K562 (cell line): ENCODE data around the gene TBXA2R. TPM values are rescaled to one million over a fixed set of nuclear protein-coding genes. Genes with fewer than 3 reads are reported as not detected.

ENCODE experiments used
- ATAC-seq: fragments of 200-7000 bp; cut with Tn5 transposase; 3 replicates; pipeline ENCODE4 v1.9.1; 2020; ENCODE audit warnings: moderate library complexity
- BruUV-seq: library from RNA; stranded (reverse); fragments of 400-500 nt; replicated peaks from 2 replicates; lab custom pipeline; 2021; lab: Mats Ljungman, UMichigan
- CTCF ChIA-PET: fragments of 300-600 bp; formaldehyde crosslinking; extraction: SDS; loops from one replicate; lab custom pipeline; 2021; ENCODE audit warnings: low intra/inter-chr PET ratio; lab: Yijun Ruan, JAX
- POLR2A ChIA-PET: fragments of 300-600, 350-650 bp; sonication (Branson Sonifier 250); formaldehyde crosslinking; extraction: SDS; loops from one replicate; lab custom pipeline; 2021; ENCODE audit warnings: antibody characterized with exemption, inconsistent platforms; lab: Yijun Ruan, JAX
- DNase-seq, 4 experiments: peaks; one replicate each; pipeline versions ENCODE4 v3.0.0 to v3.0.0-alpha.2; 2011 to 2018; ENCODE audit warnings: low spot score in 3 of 4, mixed read lengths in 3 of 4; ENCODE audit errors: extremely low read depth in 1 of 4
- FAIRE-seq: peaks from 2 replicates; lab custom pipeline; 2011; peaks lifted over from hg19 to GRCh38; lab: Jason Lieb, UNC
- H2AFZ ChIP-seq: 2 replicates; pipeline ENCODE4 v1.6.0; 2011; ENCODE audit warnings: low read depth, low read length, control low read depth, inconsistent platforms
- H3K27ac ChIP-seq: fragments of 200-600 bp; 3 replicates; pipeline ENCODE4 v1.8.0; 2011; ENCODE audit warnings: low read depth, mild to moderate bottlenecking, control low read depth, inconsistent platforms, low read length, moderate library complexity, mixed read lengths; ENCODE audit errors: extremely low read depth
- H3K27me3 ChIP-seq, 2 experiments: fragments of 300-600 bp in 1 of 2; 2 replicates in 1 of 2; 3 replicates in 1 of 2; pipeline versions ENCODE4 v1.6.0 to v1.8.0; 2011; ENCODE audit warnings: inconsistent platforms in 2 of 2, low read length in 2 of 2, mild to moderate bottlenecking in 1 of 2, mixed read lengths in 1 of 2, moderate library complexity in 1 of 2; ENCODE audit not compliant: control insufficient read depth in 2 of 2, insufficient read depth in 2 of 2
- H3K36me3 ChIP-seq: fragments of 300-600 bp; 3 replicates; pipeline ENCODE4 v1.8.0; 2011; ENCODE audit warnings: mild to moderate bottlenecking, low read length, inconsistent platforms; ENCODE audit not compliant: control insufficient read depth, insufficient read depth
- H3K4me1 ChIP-seq, 2 experiments: fragments of 200-600 bp in 1 of 2; replicated peaks in 1 of 2; 2 replicates in 1 of 2; 3 replicates in 1 of 2; pipeline versions ENCODE4 v1.5.1 to v1.8.0; 2011; ENCODE audit warnings: inconsistent platforms in 2 of 2, low read length in 2 of 2, mild to moderate bottlenecking in 1 of 2, mixed read lengths in 1 of 2, moderate library complexity in 1 of 2; ENCODE audit not compliant: control insufficient read depth in 2 of 2, insufficient read depth in 2 of 2
- H3K4me2 ChIP-seq: 2 replicates; pipeline ENCODE4 v1.6.1; 2011; ENCODE audit warnings: low read length, control low read depth, inconsistent platforms, mixed read lengths; ENCODE audit not compliant: insufficient read depth
- H3K4me3 ChIP-seq: fragments of 200-600 bp; sonication (generic), shearing (Covaris generic); 2 replicates; pipeline ENCODE4 v1.5.1; 2016; ENCODE audit warnings: control low read depth, inconsistent platforms
- H3K79me2 ChIP-seq: fragments of 200-600 bp; 3 replicates; pipeline ENCODE4 v1.8.0; 2011; ENCODE audit warnings: low read length, inconsistent platforms; ENCODE audit not compliant: control insufficient read depth, insufficient read depth
- H3K9ac ChIP-seq, 2 experiments: 2 replicates each; pipeline versions ENCODE4 v1.6.0 to v1.6.1; 2011; ENCODE audit warnings: low read depth in 2 of 2, low read length in 2 of 2, control low read depth in 1 of 2, inconsistent platforms in 1 of 2, mild to moderate bottlenecking in 1 of 2, mixed read lengths in 1 of 2; ENCODE audit not compliant: insufficient read depth in 1 of 2
- H3K9me1 ChIP-seq: one replicate; pipeline ENCODE4 v1.6.0; 2011; ENCODE audit warnings: inconsistent platforms, mild to moderate bottlenecking, low read length, moderate library complexity; ENCODE audit not compliant: control insufficient read depth, insufficient read depth
- H3K9me3 ChIP-seq: replicated peaks from 2 replicates; pipeline ENCODE4 v1.5.1; 2011; ENCODE audit warnings: low read depth, low read length, inconsistent platforms; ENCODE audit not compliant: control insufficient read depth, insufficient read depth
- H4K20me1 ChIP-seq: replicated peaks from 2 replicates; pipeline ENCODE4 v1.6.1; 2011; ENCODE audit warnings: low read length, inconsistent platforms, mixed read lengths; ENCODE audit not compliant: control insufficient read depth, insufficient read depth
- ATF1 ChIP-seq, 2 experiments: fragments of 450-650 bp in 1 of 2; IDR thresholded peaks; 2 replicates each; pipeline ENCODE4 v1.6.1; 2016; ENCODE audit warnings: missing compliant biosample characterization in 1 of 2, missing genetic modification characterization in 1 of 2
- ZNF121 ChIP-seq: sonication (generic); formaldehyde crosslinking; conservative IDR thresholded peaks from 2 replicates; pipeline ENCODE4 v1.8.0; 2022; ENCODE audit warnings: missing genetic modification reagents
- ZNF785 ChIP-seq: fragments of 250-450 bp; sonication (Bioruptor Pico); IDR thresholded peaks from 2 replicates; pipeline ENCODE4 v1.4.0; 2020; ENCODE audit warnings: mild to moderate bottlenecking
- WGBS: fragments of 100-300 bp; shearing (Covaris generic); methylation state at CpG from one replicate; pipeline ENCODE4 v1.1.6; 2016; ENCODE audit warnings: low coverage, mixed read lengths; ENCODE audit not compliant: insufficient coverage; ENCODE audit errors: missing lambda C conversion rate; 5-methylcytosine and 5-hydroxymethylcytosine counted together
- in situ Hi-C: fragments of 300-500 bp; cut with MboI; formaldehyde crosslinking; loops from 4 replicates; pipeline ENCODE4 v1.15.0; 2018; ENCODE audit warnings: inconsistent platforms, mixed read lengths
- intact Hi-C: fragments of 100-400 bp; cut with micrococcal nuclease; formaldehyde crosslinking; loops from 2 replicates; pipeline ENCODE4 v1.14.2; 2022
- polyA plus RNA-seq, 8 experiments: library from polyadenylated mRNA; depleted of rRNA in 4 of 8; stranded (reverse) in 5 of 8; unstranded in 3 of 8; fragments of >200 nt; fragmentation: Nextera tagmentation in 2 of 8; fragmentation: Illumina TruSeq in 1 of 8; extraction: Ambion mirVana in 2 of 8; extraction: Trizol in 1 of 8; gene quantifications; 2 replicates each; pipeline versions ENCODE4 v1.2.1 to v1.2.3, GENCODE V29; 2011 to 2014; ENCODE audit warnings: inconsistent platforms in 1 of 8, missing spikeins in 1 of 8
- total RNA-seq, 7 experiments: library from RNA; depleted of rRNA in 6 of 7; stranded (reverse); fragments of >200 nt in 6 of 7; fragmentation: Illumina TruSeq in 2 of 7; extraction: Trizol in 2 of 7; gene quantifications; 2 replicates each; pipeline versions ENCODE4 v1.2.1 to v1.2.3, GENCODE V29; 2011 to 2021; ENCODE audit warnings: low replicate concordance in 1 of 7
- TF ChIP-seq, protein P1 (sequence below): fragments of 450-650 bp; IDR thresholded peaks from 2 replicates; pipeline ENCODE4 v1.6.1; 2017; ENCODE audit warnings: antibody characterized with exemption, mild to moderate bottlenecking
- TF ChIP-seq, protein P2 (sequence below), 2 experiments: fragments of 150-350 bp in 1 of 2; IDR thresholded peaks; 2 replicates each; pipeline ENCODE4 v1.6.1; 2012 to 2016; ENCODE audit warnings: low read depth in 2 of 2, low read length in 2 of 2, mild to moderate bottlenecking in 1 of 2, moderate library complexity in 1 of 2
- TF ChIP-seq, protein P3 (sequence below): sonication (generic); formaldehyde crosslinking; IDR thresholded peaks from 2 replicates; pipeline ENCODE4 v1.8.1; 2023; ENCODE audit warnings: mild to moderate bottlenecking, missing genetic modification reagents

The TBXA2R gene
- total and polyA plus RNA-seq, 9 of the 15 experiments (the other 6 are each of a cell fraction or from before 2014, with no cell fraction given): 1.5 to 24.0 (median 2.8) TPM

DNA sequence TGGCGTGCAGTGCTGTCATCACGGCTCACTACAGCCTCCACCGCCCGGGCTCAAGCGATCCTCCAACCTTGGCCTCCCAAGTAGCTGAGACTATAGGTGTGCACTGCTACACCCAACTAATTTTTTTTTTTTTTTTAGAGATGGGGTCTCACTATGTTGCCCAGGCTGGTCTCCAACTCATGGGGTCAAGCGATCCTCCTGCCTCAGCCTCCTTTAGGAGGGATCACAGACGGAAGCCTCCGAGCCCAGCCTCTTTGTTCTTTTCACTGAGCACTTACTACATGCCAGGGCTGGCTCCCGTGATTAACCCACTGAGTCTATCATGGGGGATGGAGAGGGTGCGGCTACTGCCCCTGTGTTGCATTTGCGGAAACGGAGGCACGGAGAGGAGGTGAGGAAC, 32.8 kb upstream of the TBXA2R start:
- ChIA-PET CTCF (no interaction called here), POLR2A (no interaction called here)
- FAIRE-seq: no peak
- Histone ChIP-seq H3K79me2 (no peaks in the 10 kb centered on the region), H2AFZ (no peak overlapping the region), H3K4me3 (no peak overlapping the region), H3K36me3 (peaks cover 30% of the 10 kb centered on the region; the same call in 1 of the 3 replicates), H3K4me2 (no peak overlapping the region), H4K20me1 (no peaks in the 10 kb centered on the region), H3K27me3 (no peaks in the 10 kb centered on the region), H3K9me1 (peaks cover 4% of the 10 kb centered on the region), H3K4me1 (peaks cover 0 to 54% of the 10 kb centered on the region in 2 experiments; a peak in 3 of 5 replicates), H3K27ac (no peak overlapping the region), H3K9me3 (no peaks in the 10 kb centered on the region), H3K9ac (peak overlapping the region in 1 of 2 experiments; percentile 58; a peak in 1 of 4 replicates)
- intact Hi-C loops: no loop called here
- no TSS peak for BruUV-seq
- in situ Hi-C loops: no loop called here
- DNase-seq: no peak
- WGBS: 98% methylated on average over 10 of the region's 13 CpGs
- ATAC-seq: no peak
- TF ChIP-seq, protein P1, sequence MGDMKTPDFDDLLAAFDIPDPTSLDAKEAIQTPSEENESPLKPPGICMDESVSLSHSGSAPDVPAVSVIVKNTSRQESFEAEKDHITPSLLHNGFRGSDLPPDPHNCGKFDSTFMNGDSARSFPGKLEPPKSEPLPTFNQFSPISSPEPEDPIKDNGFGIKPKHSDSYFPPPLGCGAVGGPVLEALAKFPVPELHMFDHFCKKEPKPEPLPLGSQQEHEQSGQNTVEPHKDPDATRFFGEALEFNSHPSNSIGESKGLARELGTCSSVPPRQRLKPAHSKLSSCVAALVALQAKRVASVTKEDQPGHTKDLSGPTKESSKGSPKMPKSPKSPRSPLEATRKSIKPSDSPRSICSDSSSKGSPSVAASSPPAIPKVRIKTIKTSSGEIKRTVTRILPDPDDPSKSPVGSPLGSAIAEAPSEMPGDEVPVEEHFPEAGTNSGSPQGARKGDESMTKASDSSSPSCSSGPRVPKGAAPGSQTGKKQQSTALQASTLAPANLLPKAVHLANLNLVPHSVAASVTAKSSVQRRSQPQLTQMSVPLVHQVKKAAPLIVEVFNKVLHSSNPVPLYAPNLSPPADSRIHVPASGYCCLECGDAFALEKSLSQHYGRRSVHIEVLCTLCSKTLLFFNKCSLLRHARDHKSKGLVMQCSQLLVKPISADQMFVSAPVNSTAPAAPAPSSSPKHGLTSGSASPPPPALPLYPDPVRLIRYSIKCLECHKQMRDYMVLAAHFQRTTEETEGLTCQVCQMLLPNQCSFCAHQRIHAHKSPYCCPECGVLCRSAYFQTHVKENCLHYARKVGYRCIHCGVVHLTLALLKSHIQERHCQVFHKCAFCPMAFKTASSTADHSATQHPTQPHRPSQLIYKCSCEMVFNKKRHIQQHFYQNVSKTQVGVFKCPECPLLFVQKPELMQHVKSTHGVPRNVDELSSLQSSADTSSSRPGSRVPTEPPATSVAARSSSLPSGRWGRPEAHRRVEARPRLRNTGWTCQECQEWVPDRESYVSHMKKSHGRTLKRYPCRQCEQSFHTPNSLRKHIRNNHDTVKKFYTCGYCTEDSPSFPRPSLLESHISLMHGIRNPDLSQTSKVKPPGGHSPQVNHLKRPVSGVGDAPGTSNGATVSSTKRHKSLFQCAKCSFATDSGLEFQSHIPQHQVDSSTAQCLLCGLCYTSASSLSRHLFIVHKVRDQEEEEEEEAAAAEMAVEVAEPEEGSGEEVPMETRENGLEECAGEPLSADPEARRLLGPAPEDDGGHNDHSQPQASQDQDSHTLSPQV: no peak
- TF ChIP-seq ZNF785 (CRISPR knock-in tag) (no peak), ATF1 (CRISPR knock-in tag; IDR thresholded peaks at IDR 0.05) (no peak), ATF1 (tag; IDR thresholded peaks at IDR 0.05) (no peak), ZNF121 (CRISPR knock-in tag) (peak; percentile 92)
- TF ChIP-seq, protein P2, sequence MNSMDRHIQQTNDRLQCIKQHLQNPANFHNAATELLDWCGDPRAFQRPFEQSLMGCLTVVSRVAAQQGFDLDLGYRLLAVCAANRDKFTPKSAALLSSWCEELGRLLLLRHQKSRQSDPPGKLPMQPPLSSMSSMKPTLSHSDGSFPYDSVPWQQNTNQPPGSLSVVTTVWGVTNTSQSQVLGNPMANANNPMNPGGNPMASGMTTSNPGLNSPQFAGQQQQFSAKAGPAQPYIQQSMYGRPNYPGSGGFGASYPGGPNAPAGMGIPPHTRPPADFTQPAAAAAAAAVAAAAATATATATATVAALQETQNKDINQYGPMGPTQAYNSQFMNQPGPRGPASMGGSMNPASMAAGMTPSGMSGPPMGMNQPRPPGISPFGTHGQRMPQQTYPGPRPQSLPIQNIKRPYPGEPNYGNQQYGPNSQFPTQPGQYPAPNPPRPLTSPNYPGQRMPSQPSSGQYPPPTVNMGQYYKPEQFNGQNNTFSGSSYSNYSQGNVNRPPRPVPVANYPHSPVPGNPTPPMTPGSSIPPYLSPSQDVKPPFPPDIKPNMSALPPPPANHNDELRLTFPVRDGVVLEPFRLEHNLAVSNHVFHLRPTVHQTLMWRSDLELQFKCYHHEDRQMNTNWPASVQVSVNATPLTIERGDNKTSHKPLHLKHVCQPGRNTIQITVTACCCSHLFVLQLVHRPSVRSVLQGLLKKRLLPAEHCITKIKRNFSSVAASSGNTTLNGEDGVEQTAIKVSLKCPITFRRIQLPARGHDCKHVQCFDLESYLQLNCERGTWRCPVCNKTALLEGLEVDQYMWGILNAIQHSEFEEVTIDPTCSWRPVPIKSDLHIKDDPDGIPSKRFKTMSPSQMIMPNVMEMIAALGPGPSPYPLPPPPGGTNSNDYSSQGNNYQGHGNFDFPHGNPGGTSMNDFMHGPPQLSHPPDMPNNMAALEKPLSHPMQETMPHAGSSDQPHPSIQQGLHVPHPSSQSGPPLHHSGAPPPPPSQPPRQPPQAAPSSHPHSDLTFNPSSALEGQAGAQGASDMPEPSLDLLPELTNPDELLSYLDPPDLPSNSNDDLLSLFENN (IDR thresholded peaks at IDR 0.05; ENCODE audit: low read depth in 2 of 2, low read length in 2 of 2): no peak
- TF ChIP-seq, protein P3, sequence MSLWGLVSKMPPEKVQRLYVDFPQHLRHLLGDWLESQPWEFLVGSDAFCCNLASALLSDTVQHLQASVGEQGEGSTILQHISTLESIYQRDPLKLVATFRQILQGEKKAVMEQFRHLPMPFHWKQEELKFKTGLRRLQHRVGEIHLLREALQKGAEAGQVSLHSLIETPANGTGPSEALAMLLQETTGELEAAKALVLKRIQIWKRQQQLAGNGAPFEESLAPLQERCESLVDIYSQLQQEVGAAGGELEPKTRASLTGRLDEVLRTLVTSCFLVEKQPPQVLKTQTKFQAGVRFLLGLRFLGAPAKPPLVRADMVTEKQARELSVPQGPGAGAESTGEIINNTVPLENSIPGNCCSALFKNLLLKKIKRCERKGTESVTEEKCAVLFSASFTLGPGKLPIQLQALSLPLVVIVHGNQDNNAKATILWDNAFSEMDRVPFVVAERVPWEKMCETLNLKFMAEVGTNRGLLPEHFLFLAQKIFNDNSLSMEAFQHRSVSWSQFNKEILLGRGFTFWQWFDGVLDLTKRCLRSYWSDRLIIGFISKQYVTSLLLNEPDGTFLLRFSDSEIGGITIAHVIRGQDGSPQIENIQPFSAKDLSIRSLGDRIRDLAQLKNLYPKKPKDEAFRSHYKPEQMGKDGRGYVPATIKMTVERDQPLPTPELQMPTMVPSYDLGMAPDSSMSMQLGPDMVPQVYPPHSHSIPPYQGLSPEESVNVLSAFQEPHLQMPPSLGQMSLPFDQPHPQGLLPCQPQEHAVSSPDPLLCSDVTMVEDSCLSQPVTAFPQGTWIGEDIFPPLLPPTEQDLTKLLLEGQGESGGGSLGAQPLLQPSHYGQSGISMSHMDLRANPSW (CRISPR knock-in tag): no peak
